HUES64 (cell line): ENCODE data around the gene RIT1.

Experiments
- H3K27ac ChIP-seq: 2 replicates; pipeline ENCODE4 v1.7.0; 2013; ENCODE audit warnings: low read depth, low read length, inconsistent platforms
- H3K27me3 ChIP-seq: 2 replicates; pipeline ENCODE4 v1.6.1; 2013; ENCODE audit warnings: mild to moderate bottlenecking, low read length; ENCODE audit not compliant: insufficient read depth
- H3K36me3 ChIP-seq: 2 replicates; pipeline ENCODE4 v1.6.1; 2013; ENCODE audit warnings: mild to moderate bottlenecking, low read length; ENCODE audit not compliant: insufficient read depth
- H3K4me1 ChIP-seq: 2 replicates; pipeline ENCODE4 v1.6.1; 2013; ENCODE audit warnings: mild to moderate bottlenecking, low read length, moderate library complexity; ENCODE audit not compliant: insufficient read depth
- H3K4me3 ChIP-seq: 2 replicates; pipeline ENCODE4 v1.5.1; 2013; ENCODE audit warnings: mild to moderate bottlenecking, low read length, moderate library complexity
- H3K9ac ChIP-seq: 2 replicates; pipeline ENCODE4 v1.6.1; 2013; ENCODE audit warnings: mild to moderate bottlenecking, low read depth, low read length
- H3K9me3 ChIP-seq: 2 replicates; pipeline ENCODE4 v1.6.1; 2013; ENCODE audit warnings: low read depth, low read length; ENCODE audit not compliant: insufficient read depth
- WGBS: fragments of 150-250, 120-280 bp; methylation state at CpG from one replicate; pipeline ENCODE4 v1.1.7; 2013; ENCODE audit warnings: missing lambda C conversion rate; 5-methylcytosine and 5-hydroxymethylcytosine counted together

RIT1 gene

DNA sequence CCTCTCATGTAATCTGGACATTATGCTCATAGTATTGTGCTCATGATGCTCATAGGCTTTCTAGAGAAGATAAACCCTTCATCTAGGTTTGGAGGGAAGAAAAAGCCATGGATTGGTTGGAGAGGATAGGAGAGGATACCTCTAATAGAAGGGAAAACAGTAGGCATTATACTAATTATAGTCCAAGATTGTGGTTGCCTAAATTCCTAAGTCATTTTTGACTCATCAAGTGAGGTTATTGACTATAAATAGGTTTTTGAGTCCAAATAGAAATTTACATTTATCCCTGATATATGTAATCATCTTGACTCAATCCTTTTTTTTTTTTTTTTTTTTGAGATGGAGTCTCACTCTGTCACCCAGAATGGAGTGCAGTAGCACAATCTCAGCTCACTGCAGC, 46.8 kb downstream of the RIT1 start:
- Histone ChIP-seq H3K36me3 (no peaks in the 10 kb centered on the region), H3K4me3 (no peak overlapping the region), H3K4me1 (no peaks in the 10 kb centered on the region; the same call in 1 of the 2 replicates), H3K27ac (no peak overlapping the region), H3K27me3 (peaks cover 6% of the 10 kb centered on the region; the same call in 1 of the 2 replicates), H3K9me3 (no peaks in the 10 kb centered on the region), H3K9ac (no peak overlapping the region)

GRCh38 chr1:155861896-155862295, 49.3 kb downstream of the RIT1 start:
- Histone ChIP-seq H3K36me3 (no peaks in the 10 kb centered on the region), H3K27ac (no peak overlapping the region), H3K9ac (no peak overlapping the region), H3K27me3 (peaks cover 6% of the 10 kb centered on the region; the same call in 1 of the 2 replicates), H3K9me3 (no peaks in the 10 kb centered on the region), H3K4me1 (no peaks in the 10 kb centered on the region; the same call in 1 of the 2 replicates), H3K4me3 (no peak overlapping the region)
- WGBS = 93% methylated on average over 1 of the region's 2 CpGs

DNA sequence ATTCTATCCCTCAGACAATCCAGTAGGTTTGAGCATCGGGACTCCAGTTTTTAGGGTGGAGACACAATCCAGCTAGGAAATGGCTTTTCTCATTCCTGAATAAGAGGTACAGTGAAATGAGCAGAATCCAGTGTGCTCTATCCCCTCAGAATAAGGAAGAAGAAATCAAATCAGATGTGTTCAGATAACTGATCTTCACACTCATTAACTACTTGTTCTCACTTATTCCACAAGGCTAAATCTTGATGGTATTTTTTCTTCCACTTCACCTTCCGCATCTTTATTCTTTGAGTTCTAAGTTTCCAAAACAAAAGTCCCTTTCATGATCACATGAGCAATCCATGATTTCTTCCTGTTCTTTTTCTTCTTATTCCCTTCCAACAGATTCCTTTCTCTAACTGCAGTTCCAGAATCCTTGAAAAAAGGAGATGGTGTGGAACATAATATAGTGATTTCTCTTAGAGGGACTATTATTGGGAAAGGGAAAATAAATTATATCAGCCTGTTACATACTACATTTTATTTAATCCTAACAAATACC, 50.1 kb downstream of the RIT1 start:
- Histone ChIP-seq H3K27ac (no peak overlapping the region), H3K4me1 (no peaks in the 10 kb centered on the region; the same call in 1 of the 2 replicates), H3K27me3 (peaks cover 6% of the 10 kb centered on the region; the same call in 1 of the 2 replicates), H3K36me3 (no peaks in the 10 kb centered on the region), H3K9me3 (no peaks in the 10 kb centered on the region), H3K9ac (no peak overlapping the region), H3K4me3 (no peak overlapping the region)
- whole genome bisulfite sequencing = 91% methylated on average over 2 of the region's 2 CpGs

DNA sequence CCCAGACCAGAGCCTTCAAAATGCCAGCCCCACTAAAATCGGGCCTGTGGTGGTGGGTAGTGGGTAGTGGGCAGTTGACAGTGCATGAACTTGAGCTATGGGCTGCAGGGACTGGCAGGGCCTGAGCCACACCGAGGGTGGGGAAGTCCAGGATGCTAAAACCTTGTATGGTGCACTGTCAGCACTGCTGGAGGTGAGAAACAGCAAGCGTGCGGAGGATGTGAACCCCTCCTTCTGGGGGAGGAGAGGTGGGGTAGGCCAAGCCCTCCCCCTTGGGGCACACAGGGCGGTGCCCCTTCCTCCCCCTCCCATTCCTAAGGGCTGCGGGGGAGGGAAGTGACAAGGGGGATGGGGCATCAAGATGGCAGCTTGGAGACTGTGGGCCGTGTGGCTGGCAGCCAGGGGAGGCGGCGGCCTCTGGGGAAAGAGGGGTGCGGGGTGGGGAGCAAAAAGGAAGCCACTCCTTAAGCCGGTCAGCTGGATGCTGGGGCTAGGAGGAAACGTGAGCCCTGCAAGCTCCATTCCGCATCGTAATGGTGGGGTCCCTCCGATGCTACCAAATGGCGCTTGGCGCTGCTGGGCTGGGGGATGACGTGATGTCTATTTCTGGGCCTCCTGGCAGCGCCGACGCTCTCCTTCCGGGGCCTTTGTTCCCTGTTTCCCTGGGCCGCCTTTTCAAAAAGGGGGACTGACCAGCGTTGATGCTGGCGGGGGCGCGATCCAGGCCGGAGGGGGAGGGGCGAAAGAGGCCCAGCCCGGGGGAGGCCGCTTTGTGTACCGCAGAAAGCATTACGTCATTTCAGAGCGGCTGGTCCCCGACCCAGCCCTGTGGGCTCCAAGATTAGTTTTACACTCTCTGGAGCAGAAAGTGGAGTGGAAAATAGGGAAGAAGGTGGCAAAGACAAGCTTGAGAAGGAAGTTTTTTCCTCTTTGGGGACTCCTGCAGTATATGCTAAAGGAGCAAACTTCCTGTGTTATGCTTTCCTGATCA, 51.0 kb downstream of the RIT1 start:
- Histone ChIP-seq H3K4me1 (no peaks in the 10 kb centered on the region; the same call in 1 of the 2 replicates), H3K27me3 (peaks cover 6% of the 10 kb centered on the region; the same call in 1 of the 2 replicates), H3K4me3 (peak overlapping the region; percentile 18; the same call in 1 of the 2 replicates), H3K36me3 (no peaks in the 10 kb centered on the region; the same call in 1 of the 2 replicates), H3K9me3 (no peaks in the 10 kb centered on the region), H3K9ac (no peak overlapping the region), H3K27ac (no peak overlapping the region)
- 84% methylated on average over 34 of the region's 35 CpGs for WGBS

DNA sequence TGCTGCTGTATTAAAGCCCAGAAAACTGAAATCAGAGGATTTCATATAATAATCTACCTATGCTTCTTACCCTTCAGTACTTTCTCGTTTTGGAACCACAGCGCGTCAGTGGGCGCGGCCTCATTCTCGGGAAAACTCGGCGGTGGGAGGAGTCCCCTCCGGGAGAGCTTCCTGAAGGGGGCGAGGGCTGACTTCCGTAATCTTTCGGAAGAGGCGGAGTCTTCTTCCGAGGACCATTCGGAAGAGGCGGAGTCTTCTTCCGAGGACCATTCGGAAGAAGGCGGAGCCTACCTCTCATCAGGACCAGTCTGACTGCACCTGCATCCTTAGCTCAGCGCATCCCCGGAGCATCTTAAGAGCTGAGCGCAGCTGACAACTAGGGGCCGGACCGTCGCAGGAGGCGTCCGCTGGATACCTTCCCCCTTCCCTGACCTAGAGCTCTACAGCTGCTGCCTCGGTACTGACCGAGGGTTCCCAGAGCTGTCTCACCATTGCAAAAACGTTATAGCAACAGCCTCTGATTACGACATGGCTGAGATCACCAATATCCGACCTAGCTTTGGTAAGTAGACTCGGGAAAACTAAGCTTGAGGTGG, 51.8 kb downstream of the RIT1 start, which contains the start of gene SYT11:
Gene SYT11 (plus strand): TSS at position 334 of the 596 bp plus-strand sequence. CDS start 195 bp downstream, at position 529.
- peak within 1 kb of the TSS; percentile 50 for H3K4me3 ChIP-seq
- H3K27me3 ChIP-seq = peaks cover 6% of the 10 kb centered on the region; the same call in 1 of the 2 replicates
- peak within 1 kb of the TSS; percentile 47; the same call in 1 of the 2 replicates for H3K27ac ChIP-seq
- no peaks in the 10 kb centered on the region for H3K9me3 ChIP-seq
- H3K36me3 ChIP-seq = peaks cover 7% of the 10 kb centered on the region
- no peaks in the 10 kb centered on the region; the same call in 1 of the 2 replicates for H3K4me1 ChIP-seq
- H3K9ac ChIP-seq = no peak within 1 kb of the TSS
- WGBS = 14% methylated on average over 33 of the region's 33 CpGs

GRCh38 chr1:155858800-155859233, 52.3 kb downstream of the RIT1 start:
- Histone ChIP-seq H3K36me3 (peaks cover 11% of the 10 kb centered on the region), H3K4me3 (peak overlapping the region; percentile 50), H3K4me1 (no peaks in the 10 kb centered on the region; the same call in 1 of the 2 replicates), H3K27ac (peak overlapping the region; percentile 47; the same call in 1 of the 2 replicates), H3K9me3 (no peaks in the 10 kb centered on the region), H3K9ac (no peak overlapping the region), H3K27me3 (peaks cover 6% of the 10 kb centered on the region; the same call in 1 of the 2 replicates)
- 81% methylated on average over 12 of the region's 12 CpGs for WGBS

DNA sequence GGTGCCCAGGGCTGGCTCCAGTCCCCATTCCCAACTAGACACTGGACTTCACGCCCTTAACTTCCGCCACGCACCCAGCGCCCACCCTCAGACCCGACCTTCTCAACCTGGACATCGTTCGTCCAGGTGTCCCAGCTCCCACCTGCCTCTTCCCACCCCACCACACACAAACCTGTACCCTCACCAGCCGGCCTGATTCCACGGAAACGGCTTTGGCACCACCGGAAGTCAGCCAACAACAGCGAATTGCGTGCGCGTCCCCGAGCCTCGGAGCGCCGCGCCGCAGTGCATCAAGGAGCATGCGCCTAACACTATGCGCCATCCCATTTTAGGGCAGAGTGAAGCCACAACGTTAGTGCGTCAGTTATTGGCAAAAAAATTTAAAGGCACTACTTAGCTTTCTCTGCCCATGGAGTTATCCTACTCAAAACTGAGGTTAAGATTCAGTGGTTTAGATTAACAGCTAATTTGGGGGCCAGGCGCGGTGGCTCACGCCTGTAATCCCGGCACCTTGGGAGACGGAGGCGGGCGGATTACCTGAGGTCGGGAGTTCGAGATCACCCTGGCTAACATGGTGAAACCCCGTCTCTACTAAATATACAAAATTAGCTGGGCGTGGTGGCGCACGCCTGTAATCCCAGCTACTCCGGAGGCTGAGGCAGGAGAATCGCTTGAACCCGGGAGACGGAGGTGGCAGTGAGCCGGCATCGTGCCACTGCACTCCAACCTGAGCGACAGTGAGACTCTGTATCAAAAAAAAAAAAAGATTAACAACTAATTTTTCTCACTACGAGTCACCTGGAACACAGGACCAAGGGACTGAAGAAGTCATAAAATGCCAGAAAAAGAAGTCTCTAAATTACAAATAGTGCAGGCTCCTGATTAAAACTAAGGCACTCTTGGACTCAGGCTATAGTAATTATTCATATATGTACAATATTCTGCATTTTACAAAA, 53.9 kb downstream of the RIT1 start, which contains the start of gene GON4L:
Gene GON4L (minus strand): TSS at position 240 of the 956 bp plus-strand sequence. CDS start 3,434 bp downstream, outside the sequence.
- WGBS = 34% methylated on average over 46 of the region's 46 CpGs
- peak within 1 kb of the TSS; percentile 52 for H3K27ac ChIP-seq

DNA sequence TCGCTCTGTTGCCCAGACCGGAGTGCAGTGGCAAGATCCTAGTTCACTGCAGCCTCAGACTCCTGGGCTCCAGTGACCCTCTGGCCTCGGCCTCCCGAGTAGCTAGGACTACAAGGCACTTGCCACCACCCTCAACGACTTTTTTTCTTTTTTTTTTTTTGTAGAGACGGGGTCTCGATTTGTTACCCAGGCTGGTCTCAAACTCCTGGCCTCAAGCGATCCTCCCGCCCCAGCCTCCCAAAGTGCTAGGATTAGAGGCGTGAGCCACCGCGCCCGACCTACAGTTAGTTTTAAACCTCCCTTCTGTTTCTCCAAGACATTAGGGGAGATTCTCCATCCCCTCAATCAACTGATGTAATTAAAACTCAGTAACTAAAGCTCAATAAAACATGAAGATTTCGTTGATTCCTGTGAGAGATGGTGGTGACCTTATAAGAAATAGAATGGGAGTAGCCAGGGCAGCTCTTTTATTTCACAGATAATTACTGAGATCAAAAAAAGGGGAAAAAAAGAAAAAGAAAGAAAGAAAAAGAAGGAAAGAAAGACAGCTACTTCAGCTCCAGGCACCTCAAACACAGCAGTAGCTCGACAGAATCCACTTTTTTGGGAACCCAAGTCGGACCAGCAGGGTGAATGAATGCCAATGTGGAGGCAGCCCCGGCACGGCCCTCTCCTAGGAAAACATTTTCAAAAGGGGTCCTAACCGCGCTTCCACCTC, 54.7 kb downstream of the RIT1 start:
- Histone ChIP-seq H3K9ac (peak overlapping the region; percentile 85), H3K27me3 (no peaks in the 10 kb centered on the region), H3K9me3 (no peaks in the 10 kb centered on the region), H3K4me3 (peak overlapping the region; percentile 91), H3K27ac (peak overlapping the region; percentile 52), H3K36me3 (peaks cover 35% of the 10 kb centered on the region), H3K4me1 (no peaks in the 10 kb centered on the region; the same call in 1 of the 2 replicates)
- 58% methylated on average over 19 of the region's 20 CpGs for WGBS

More for the DNA sequence above, 53.9 kb downstream of the RIT1 start, which contains the start of gene GON4L:
- peak within 1 kb of the TSS; percentile 85 for H3K9ac ChIP-seq
- H3K4me1 ChIP-seq = no peaks in the 10 kb centered on the region; the same call in 1 of the 2 replicates
- H3K4me3 ChIP-seq = peak within 1 kb of the TSS; percentile 91
- H3K9me3 ChIP-seq = no peaks in the 10 kb centered on the region
- peaks cover 26% of the 10 kb centered on the region for H3K36me3 ChIP-seq
- peaks cover 1% of the 10 kb centered on the region; the same call in 1 of the 2 replicates for H3K27me3 ChIP-seq

DNA sequence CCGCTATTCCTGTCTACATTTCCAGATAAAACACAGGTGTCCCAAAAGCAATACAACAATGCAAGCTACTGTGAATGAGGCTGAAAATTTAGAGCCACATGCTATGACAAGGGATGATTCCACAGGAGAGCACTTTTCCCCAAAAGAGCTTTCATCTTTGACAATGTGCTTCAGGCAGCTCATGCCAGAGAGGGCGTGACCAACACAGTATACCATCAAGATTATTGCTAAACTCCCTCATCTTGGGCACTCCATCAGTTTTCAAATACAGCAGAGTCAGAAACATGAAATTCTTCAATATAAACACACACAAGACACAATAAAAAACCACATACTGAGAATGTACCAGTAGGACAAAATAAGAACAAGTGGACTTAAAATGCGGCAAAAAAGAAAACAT, 60.8 kb downstream of the RIT1 start:
- no peak overlapping the region for H3K4me3 ChIP-seq
- H3K27me3 ChIP-seq = no peaks in the 10 kb centered on the region
- H3K36me3 ChIP-seq = peaks cover 82% of the 10 kb centered on the region
- no peak overlapping the region for H3K27ac ChIP-seq
- no peaks in the 10 kb centered on the region for H3K9me3 ChIP-seq
- no peak overlapping the region for H3K9ac ChIP-seq
- WGBS = 94% methylated on average over 3 of the region's 3 CpGs
- H3K4me1 ChIP-seq = no peaks in the 10 kb centered on the region
